CD4-positive, alpha-beta T cell treated with Interleukin-1 beta for 1 hour (primary cell): ENCODE measurements around the gene PTPRD.

Experiments used
- DNase-seq, 2 donors: peaks; one replicate each; pipeline ENCODE4 v3.0.0-alpha.2; 2020 to 2022

The PTPRD gene

GRCh38 chr9:8600914-8601680 lies 2011.7 kb downstream of the PTPRD start:
- DNase-seq = no peak

GRCh38 chr9:8599937-8600336 lies 2012.9 kb downstream of the PTPRD start:
- no peak for DNase-seq

GRCh38 chr9:8589476-8589875 lies 2023.3 kb downstream of the PTPRD start:
- DNase-seq = no peak

GRCh38 chr9:8585036-8585435 lies 2027.8 kb downstream of the PTPRD start:
- DNase-seq = no peak

- no peak for DNase-seq
Measured at GRCh38 chr9:8579661-8580060, 2033.1 kb downstream of the PTPRD start.

GRCh38 chr9:8576741-8577140 lies 2036.1 kb downstream of the PTPRD start:
- DNase-seq = no peak

GRCh38 chr9:8574846-8575245 lies 2038.0 kb downstream of the PTPRD start:
- no peak for DNase-seq

GRCh38 chr9:8572209-8572608 lies 2040.6 kb downstream of the PTPRD start:
- DNase-seq = no peak

- no peak for DNase-seq
Measured at GRCh38 chr9:8571643-8572042, 2041.2 kb downstream of the PTPRD start.

GRCh38 chr9:8570776-8571175 lies 2042.0 kb downstream of the PTPRD start:
- no peak for DNase-seq

- no peak for DNase-seq
Measured at GRCh38 chr9:8569823-8570222, 2043.0 kb downstream of the PTPRD start.

GRCh38 chr9:8567963-8568579 lies 2044.7 kb downstream of the PTPRD start:
- DNase-seq = no peak

- no peak for DNase-seq
Measured at GRCh38 chr9:8564960-8565359, 2047.8 kb downstream of the PTPRD start.

- no peak for DNase-seq
Measured at GRCh38 chr9:8560560-8561525, 2052.0 kb downstream of the PTPRD start.

GRCh38 chr9:8558176-8558575 lies 2054.6 kb downstream of the PTPRD start:
- DNase-seq = no peak

GRCh38 chr9:8555762-8556500 lies 2056.9 kb downstream of the PTPRD start:
- no peak for DNase-seq

- DNase-seq = no peak
Measured at GRCh38 chr9:8553444-8553843, 2059.4 kb downstream of the PTPRD start.

GRCh38 chr9:8552732-8553131 lies 2060.1 kb downstream of the PTPRD start:
- DNase-seq = no peak

GRCh38 chr9:8549214-8549613 lies 2063.6 kb downstream of the PTPRD start:
- DNase-seq = no peak

GRCh38 chr9:8543219-8543618 lies 2069.6 kb downstream of the PTPRD start:
- DNase-seq = no peak

GRCh38 chr9:8542537-8542936 lies 2070.3 kb downstream of the PTPRD start:
- DNase-seq = no peak

- DNase-seq = no peak
Measured at GRCh38 chr9:8539681-8540197, 2073.1 kb downstream of the PTPRD start.

- no peak for DNase-seq
Measured at GRCh38 chr9:8536845-8537244, 2076.0 kb downstream of the PTPRD start.
